Activated CD4-positive, alpha-beta T cell treated with anti-CD3 and anti-CD28 coated beads, Interleukin-2, amount 10 ng/mL, durations not matched to agents 24 days and 14 days (primary cell): ENCODE data around the gene ALDH1B1. TPM values are rescaled to one million over a fixed set of nuclear protein-coding genes. Genes with fewer than 3 reads are reported as not detected.
"Not testable (repeated sequence)": the region's sequence is repeated elsewhere in the genome, so short reads cannot be mapped to it uniquely, and the experiment has no call there.

Source experiments
- DNase-seq: peaks from one replicate; pipeline ENCODE4 v3.0.0; 2022
- H3K27ac Mint-ChIP-seq: one replicate; pipeline ENCODE4 v1.8.0; 2022; ENCODE audit warnings: mild to moderate bottlenecking, mixed read lengths
- H3K27me3 Mint-ChIP-seq: one replicate; pipeline ENCODE4 v1.8.0; 2022; ENCODE audit warnings: mixed read lengths
- H3K36me3 Mint-ChIP-seq: one replicate; pipeline ENCODE4 v1.8.0; 2022; ENCODE audit warnings: low read depth, mild to moderate bottlenecking, mixed read lengths
- H3K4me1 Mint-ChIP-seq: one replicate; pipeline ENCODE4 v1.8.0; 2021; ENCODE audit warnings: mixed read lengths
- H3K4me3 Mint-ChIP-seq: one replicate; pipeline ENCODE4 v1.8.0; 2022; ENCODE audit warnings: mild to moderate bottlenecking, moderate library complexity, mixed read lengths
- H3K9me3 Mint-ChIP-seq: one replicate; pipeline ENCODE4 v1.8.0; 2021; ENCODE audit warnings: mixed read lengths
- intact Hi-C: fragments of 100-400 bp; cut with micrococcal nuclease; formaldehyde crosslinking; loops from one replicate; pipeline ENCODE4 v1.15.1; 2023
- total RNA-seq: library from RNA; stranded (reverse); gene quantifications from 2 replicates; pipeline ENCODE4 v1.2.3, GENCODE V29; 2022

Gene ALDH1B1
- total RNA-seq, 1 donor from 2014 or later = 36.5 TPM

GRCh38 chr9:38372762-38373619 lies 19.5 kb upstream of the ALDH1B1 start:
- Mint-ChIP-seq H3K36me3 (no peaks in the 10 kb centered on the region), H3K4me3 (no peak overlapping the region), H3K4me1 (no peaks in the 10 kb centered on the region), H3K27me3 (peaks cover 6% of the 10 kb centered on the region), H3K27ac (no peak overlapping the region), H3K9me3 (no peaks in the 10 kb centered on the region)
- DNase-seq = no peak
- intact Hi-C loops = no loop called here

DNA sequence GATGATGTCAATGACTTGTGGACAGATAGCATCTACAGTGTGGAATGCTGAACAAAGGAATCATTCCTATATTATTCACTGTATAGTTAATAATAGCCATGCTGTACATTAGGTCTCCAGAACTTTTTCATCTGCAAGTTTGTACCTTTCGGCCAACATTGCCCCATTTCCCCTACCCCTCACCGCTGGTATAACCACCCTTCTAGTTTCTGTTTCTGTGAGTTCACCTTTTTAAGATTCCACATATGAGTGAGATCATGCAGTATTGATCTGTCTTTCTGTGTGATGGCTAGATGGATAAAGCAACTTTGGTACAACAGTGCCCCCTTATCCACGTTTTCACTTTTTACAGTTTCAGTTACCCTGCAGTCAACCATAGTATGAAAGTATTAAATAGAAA lies 18.8 kb upstream of the ALDH1B1 start:
- DNase-seq = no peak
- Mint-ChIP-seq H3K27me3 (peaks cover 6% of the 10 kb centered on the region), H3K4me1 (no peaks in the 10 kb centered on the region), H3K27ac (no peak overlapping the region), H3K36me3 (no peaks in the 10 kb centered on the region), H3K4me3 (no peak overlapping the region), H3K9me3 (no peaks in the 10 kb centered on the region)
- intact Hi-C loops = no loop called here

GRCh38 chr9:38374847-38375571 lies 17.5 kb upstream of the ALDH1B1 start:
- Mint-ChIP-seq H3K9me3 (no peaks in the 10 kb centered on the region), H3K36me3 (no peaks in the 10 kb centered on the region), H3K4me1 (no peaks in the 10 kb centered on the region), H3K27me3 (peaks cover 6% of the 10 kb centered on the region), H3K27ac (no peak overlapping the region), H3K4me3 (no peak overlapping the region)
- no peak for DNase-seq
- intact Hi-C loops = no loop called here

- intact Hi-C loops = no loop called here
- H3K27me3 Mint-ChIP-seq = peaks cover 6% of the 10 kb centered on the region
- H3K4me1 Mint-ChIP-seq = no peaks in the 10 kb centered on the region
- H3K27ac Mint-ChIP-seq = no peak overlapping the region
- no peak overlapping the region for H3K4me3 Mint-ChIP-seq
- no peaks in the 10 kb centered on the region for H3K36me3 Mint-ChIP-seq
- DNase-seq = no peak
- H3K9me3 Mint-ChIP-seq = no peaks in the 10 kb centered on the region
Measured at GRCh38 chr9:38375572-38375963, 16.9 kb upstream of the ALDH1B1 start.

DNA sequence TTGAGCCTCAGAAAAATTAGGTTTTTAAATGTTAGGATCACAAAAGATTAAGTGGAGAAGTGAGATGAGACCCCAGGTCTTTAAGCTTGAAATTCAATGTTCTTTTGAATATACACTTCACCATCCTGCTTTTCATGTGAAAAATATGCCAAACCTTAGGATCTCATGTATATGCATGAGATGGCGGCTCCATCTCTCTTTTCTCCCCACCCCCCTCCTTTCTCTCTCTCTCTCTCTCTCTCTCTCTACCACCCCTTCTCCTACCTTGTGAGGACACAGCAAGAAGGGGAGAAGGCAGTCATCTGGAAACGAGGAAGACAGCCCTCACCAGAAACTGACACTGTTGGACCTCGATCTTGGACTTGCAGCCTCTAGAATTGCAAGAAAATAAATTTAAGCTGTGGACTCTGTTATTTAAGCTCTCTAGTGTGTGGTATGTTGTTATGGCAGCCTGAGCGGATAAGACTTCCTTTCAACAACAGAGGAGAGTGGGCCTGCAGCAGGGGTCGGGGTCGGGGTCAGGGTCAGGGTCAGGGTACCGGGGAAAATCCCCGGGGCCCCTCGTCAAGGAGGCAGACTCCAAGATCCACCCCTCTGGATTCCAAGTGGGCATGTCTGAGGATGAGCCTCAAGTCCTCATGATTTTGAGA lies 16.4 kb upstream of the ALDH1B1 start:
- no peak for DNase-seq
- H3K4me1 Mint-ChIP-seq = no peaks in the 10 kb centered on the region
- H3K9me3 Mint-ChIP-seq = no peaks in the 10 kb centered on the region
- H3K27ac Mint-ChIP-seq = no peak overlapping the region
- no peaks in the 10 kb centered on the region for H3K36me3 Mint-ChIP-seq
- H3K4me3 Mint-ChIP-seq = no peak overlapping the region
- intact Hi-C loops = no loop called here
- peaks cover 6% of the 10 kb centered on the region for H3K27me3 Mint-ChIP-seq

DNA sequence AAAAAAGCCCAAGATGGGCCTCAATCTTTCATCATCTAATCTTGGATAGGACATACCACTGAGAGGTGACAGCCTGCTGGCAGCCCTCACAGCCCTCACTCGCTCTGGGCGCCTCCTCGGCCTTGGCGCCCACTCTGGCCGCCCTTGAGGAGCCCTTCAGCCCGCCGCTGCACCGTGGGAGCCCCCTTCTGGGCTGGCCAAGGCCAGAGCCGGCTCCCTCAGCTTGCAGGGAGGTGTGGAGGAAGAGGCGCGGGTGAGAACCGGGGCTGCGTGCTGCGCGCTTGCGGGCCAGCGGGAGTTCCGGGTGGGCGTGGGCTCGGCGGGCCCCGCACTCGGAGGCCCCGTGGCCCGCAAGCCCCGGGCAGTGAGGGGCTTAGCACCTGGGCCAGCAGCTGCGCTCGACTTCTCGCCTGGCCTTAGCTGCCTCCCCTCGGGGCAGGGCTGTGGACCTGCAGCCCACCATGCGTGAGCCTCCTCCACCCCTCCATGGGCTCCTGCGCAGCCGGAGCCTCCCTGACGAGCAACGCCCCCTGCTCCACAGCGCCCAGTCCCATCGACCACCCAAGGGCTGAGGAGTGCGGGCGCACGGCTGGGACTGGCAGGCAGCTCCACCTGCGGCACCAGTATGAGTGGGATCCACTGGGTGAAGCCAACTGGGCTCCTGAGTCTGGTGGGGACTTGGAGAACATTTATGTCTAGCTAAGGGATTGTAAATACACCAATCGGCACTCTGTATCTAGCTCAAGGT lies 15.0 kb upstream of the ALDH1B1 start:
- H3K4me3 Mint-ChIP-seq, intact Hi-C loops, H3K9me3 Mint-ChIP-seq, DNase-seq, H3K36me3 Mint-ChIP-seq, H3K27ac Mint-ChIP-seq, H3K4me1 Mint-ChIP-seq, H3K27me3 Mint-ChIP-seq: not testable (repeated sequence)

DNA sequence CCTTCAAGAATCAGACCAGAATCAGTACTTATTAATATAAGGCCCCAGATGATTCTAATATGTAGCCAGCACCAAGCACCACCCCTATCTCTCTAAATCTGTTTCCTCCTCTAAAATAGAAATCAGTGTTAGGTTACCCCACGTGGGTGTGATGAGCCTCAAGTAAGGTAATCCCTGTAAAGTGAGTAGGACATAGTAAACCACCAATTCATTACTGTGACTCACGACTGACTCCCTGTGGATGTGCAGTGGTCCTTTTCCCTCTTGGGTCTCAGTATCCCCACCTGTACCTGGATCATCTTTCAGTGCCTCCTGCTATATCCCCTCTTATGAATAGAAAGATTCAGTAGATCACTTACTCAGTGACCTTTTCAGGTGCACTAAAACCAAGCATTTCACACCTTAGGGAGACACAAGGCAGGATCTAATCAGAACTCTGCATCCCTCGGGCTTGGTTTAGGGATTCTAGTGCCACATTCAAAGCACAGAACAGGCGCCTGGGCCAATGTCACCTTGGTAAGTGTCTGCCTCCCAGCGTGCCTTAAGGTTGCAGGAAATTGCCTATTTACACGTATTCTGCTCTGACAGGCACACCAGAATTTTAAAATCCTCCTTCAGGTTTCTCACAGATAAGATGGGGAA lies 12.2 kb upstream of the ALDH1B1 start:
- no peak overlapping the region for H3K27ac Mint-ChIP-seq
- H3K27me3 Mint-ChIP-seq = peaks cover 4% of the 10 kb centered on the region
- no peak overlapping the region for H3K4me3 Mint-ChIP-seq
- no peaks in the 10 kb centered on the region for H3K4me1 Mint-ChIP-seq
- DNase-seq = no peak
- no peaks in the 10 kb centered on the region for H3K9me3 Mint-ChIP-seq
- no peaks in the 10 kb centered on the region for H3K36me3 Mint-ChIP-seq
- intact Hi-C loops = no loop called here

GRCh38 chr9:38380872-38381534 lies 11.5 kb upstream of the ALDH1B1 start:
- intact Hi-C loops = no loop called here
- Mint-ChIP-seq H3K27ac (no peak overlapping the region), H3K9me3 (no peaks in the 10 kb centered on the region), H3K36me3 (no peaks in the 10 kb centered on the region), H3K27me3 (peaks cover 2% of the 10 kb centered on the region), H3K4me1 (no peaks in the 10 kb centered on the region), H3K4me3 (no peak overlapping the region)
- no peak for DNase-seq

DNA sequence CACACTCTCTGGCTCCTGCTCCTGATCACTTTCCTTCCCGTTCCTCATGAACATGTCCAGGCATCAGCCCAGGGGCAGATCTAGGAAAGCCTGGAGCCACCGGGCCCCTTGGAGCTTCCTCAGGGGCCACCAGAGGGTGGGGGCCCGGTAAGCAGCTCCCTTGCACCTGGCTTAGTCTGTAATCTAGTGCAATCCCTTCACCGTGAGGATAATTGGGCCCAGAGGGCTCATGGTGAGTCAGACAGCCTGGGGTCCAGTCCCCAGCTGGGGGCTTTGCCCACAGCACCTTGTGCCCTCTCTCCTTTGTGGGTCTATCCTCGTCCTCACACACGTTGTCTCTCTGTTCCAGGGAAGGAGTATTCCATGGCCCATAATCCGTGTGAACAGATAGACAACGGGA lies 10.4 kb upstream of the ALDH1B1 start:
- Mint-ChIP-seq H3K9me3 (no peaks in the 10 kb centered on the region), H3K4me1 (no peaks in the 10 kb centered on the region), H3K27ac (no peak overlapping the region), H3K36me3 (no peaks in the 10 kb centered on the region), H3K4me3 (no peak overlapping the region), H3K27me3 (peaks cover 2% of the 10 kb centered on the region)
- intact Hi-C loops = no loop called here
- no peak for DNase-seq

GRCh38 chr9:38384990-38385848 lies 7.3 kb upstream of the ALDH1B1 start:
- H3K9me3 Mint-ChIP-seq = no peaks in the 10 kb centered on the region
- DNase-seq = no peak
- H3K36me3 Mint-ChIP-seq = no peaks in the 10 kb centered on the region

DNA sequence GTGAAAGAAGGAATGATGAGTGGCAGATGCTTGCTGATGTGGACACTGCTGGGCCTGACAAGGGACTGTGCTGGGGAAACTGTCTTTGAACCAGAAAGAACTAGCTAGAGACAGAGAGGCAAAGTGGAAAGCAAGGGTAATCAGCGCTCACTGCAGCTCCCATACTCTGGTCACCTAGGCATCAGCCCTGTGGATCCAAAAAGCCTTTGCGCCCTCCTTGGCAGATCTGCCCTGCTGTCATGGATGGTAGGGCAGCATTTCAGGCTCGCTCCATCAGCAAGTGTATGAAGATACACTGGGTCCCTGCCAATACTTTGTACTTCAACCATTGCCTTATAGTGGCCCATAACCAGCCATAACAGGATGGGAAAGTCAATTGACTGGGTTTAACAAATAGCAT lies 6.6 kb upstream of the ALDH1B1 start:
- Mint-ChIP-seq H3K27me3 (peaks cover 10% of the 10 kb centered on the region), H3K36me3 (no peaks in the 10 kb centered on the region), H3K4me1 (no peaks in the 10 kb centered on the region), H3K4me3 (no peak overlapping the region), H3K9me3 (no peaks in the 10 kb centered on the region), H3K27ac (no peak overlapping the region)
- no peak for DNase-seq
- intact Hi-C loops = no loop called here

More at GRCh38 chr9:38384990-38385848, 7.3 kb upstream of the ALDH1B1 start:
- H3K27me3 Mint-ChIP-seq = peaks cover 7% of the 10 kb centered on the region
- intact Hi-C loops = no loop called here
- H3K4me1 Mint-ChIP-seq = no peaks in the 10 kb centered on the region
- H3K4me3 Mint-ChIP-seq = no peak overlapping the region
- no peak overlapping the region for H3K27ac Mint-ChIP-seq

GRCh38 chr9:38386319-38386895 lies 6.1 kb upstream of the ALDH1B1 start:
- Mint-ChIP-seq H3K27ac (no peak overlapping the region), H3K4me1 (no peaks in the 10 kb centered on the region), H3K36me3 (no peaks in the 10 kb centered on the region), H3K9me3 (no peaks in the 10 kb centered on the region), H3K27me3 (peaks cover 13% of the 10 kb centered on the region), H3K4me3 (no peak overlapping the region)
- DNase-seq = no peak
- intact Hi-C loops = no loop called here
